Testis (tissue), 3 donors: Measurements from ENCODE around the gene TBXA2R. TPM values are rescaled to one million over a fixed set of nuclear protein-coding genes. Genes with fewer than 3 reads are reported as not detected.
A peak's percentile ranks its signal among the peaks of the same experiment; 100 is the strongest.

Experiments used
- DNase-seq: peaks from one replicate; pipeline ENCODE4 v3.0.0-alpha.2; 2019
- H3K27ac ChIP-seq, 2 donors: fragments of 200-600 bp; sonication (generic); one replicate each; pipeline ENCODE4 v1.5.1; 2019
- H3K27me3 ChIP-seq: fragments of 200-600 bp; sonication (generic); one replicate; pipeline ENCODE4 v1.5.1; 2019
- H3K36me3 ChIP-seq: fragments of 200-600 bp; sonication (generic); one replicate; pipeline ENCODE4 v1.5.1; 2017; ENCODE audit warnings: low read depth; ENCODE audit errors: missing control alignments
- H3K4me1 ChIP-seq: fragments of 200-600 bp; sonication (generic); one replicate; pipeline ENCODE4 v1.5.1; 2019
- H3K4me3 ChIP-seq, 2 donors: fragments of 200-600 bp; sonication (generic); one replicate each; pipeline ENCODE4 v1.5.1; 2017 to 2019
- H3K9me3 ChIP-seq: fragments of 200-600 bp; sonication (generic); one replicate; pipeline ENCODE4 v1.5.1; 2017
- CTCF ChIP-seq, 3 experiments: fragments of 450-650 bp in 2 of 3; fragments of 200-600 bp in 1 of 3; sonication (generic) in 1 of 3; IDR thresholded peaks; one replicate each; pipeline ENCODE4 v1.5.1; 2016 to 2019; ENCODE audit warnings: antibody characterized with exemption in 3 of 3, mild to moderate bottlenecking in 2 of 3, moderate library complexity in 1 of 3
- POLR2A ChIP-seq: fragments of 450-650 bp; IDR thresholded peaks from one replicate; pipeline ENCODE4 v1.6.1; 2017; ENCODE audit warnings: antibody characterized with exemption, mild to moderate bottlenecking, moderate library complexity
- WGBS, 2 donors: methylation state at CpG; one replicate each; pipeline ENCODE4 v1.1.5; 2018; 5-methylcytosine and 5-hydroxymethylcytosine counted together
- intact Hi-C: fragments of 100-400 bp; cut with DNase I; formaldehyde crosslinking; loops from one replicate; pipeline ENCODE4 v1.15.1; 2023; ENCODE audit warnings: low total_unique reads
- polyA plus RNA-seq: library from polyadenylated mRNA; stranded (reverse); fragments of 350-450 nt; fragmentation: Illumina TruSeq; extraction: RNeasy Lipid Tissue Mini Kit (QIAGEN cat#74804); gene quantifications from one replicate; pipeline ENCODE4 v1.2.3, GENCODE V29; 2014; ENCODE audit warnings: low read depth, low replicate concordance; ENCODE audit not compliant: insufficient read depth
- total RNA-seq, 2 donors: library from RNA; depleted of rRNA; stranded (reverse); fragments of >200 nt; gene quantifications; one replicate each; pipeline ENCODE4 v1.2.3, GENCODE V29; 2016

Gene TBXA2R
- total and polyA plus RNA-seq, 3 donors from 2014 or later = 1.3 to 3.2 (median 1.8) TPM

- no peaks in the 10 kb centered on the region for H3K27me3 ChIP-seq
- intact Hi-C loops = no loop called here
- H3K36me3 ChIP-seq = no peaks in the 10 kb centered on the region
- no peak for DNase-seq
- H3K4me3 ChIP-seq = peak overlapping the region in 1 of 2 donors; percentile 56
- peaks cover 34% of the 10 kb centered on the region for H3K4me1 ChIP-seq
- TF ChIP-seq CTCF (IDR thresholded peaks at IDR 0.05) (no peak), POLR2A (no peak)
- no peaks in the 10 kb centered on the region for H3K9me3 ChIP-seq
- H3K27ac ChIP-seq = no peak overlapping the region
- 63 to 67% methylated on average over 5 of the region's 5 CpGs for WGBS, 2 donors
Observed at GRCh38 chr19:3605770-3606169, 905 bp downstream of the TBXA2R start.

GRCh38 chr19:3605361-3605760 lies 1.3 kb downstream of the TBXA2R start:
- 86 to 87% methylated on average over 3 of the region's 3 CpGs for WGBS, 2 donors
- Histone ChIP-seq H3K9me3 (no peaks in the 10 kb centered on the region), H3K36me3 (no peaks in the 10 kb centered on the region), H3K27me3 (no peaks in the 10 kb centered on the region), H3K4me1 (peaks cover 34% of the 10 kb centered on the region), H3K27ac (no peak overlapping the region), H3K4me3 (no peak overlapping the region)
- TF ChIP-seq CTCF (IDR thresholded peaks at IDR 0.05) = no peak
- no peak for TF ChIP-seq POLR2A
- DNase-seq = no peak
- intact Hi-C loops = no loop called here

- 50 to 72% methylated on average over 1 to 11 of the region's 11 CpGs for WGBS, 2 donors
- intact Hi-C loops = no loop called here
- H3K27me3 ChIP-seq = no peaks in the 10 kb centered on the region
- no peaks in the 10 kb centered on the region for H3K9me3 ChIP-seq
- H3K4me3 ChIP-seq = no peak overlapping the region
- no peak for TF ChIP-seq CTCF (IDR thresholded peaks at IDR 0.05)
- no peaks in the 10 kb centered on the region for H3K36me3 ChIP-seq
- peaks cover 30% of the 10 kb centered on the region for H3K4me1 ChIP-seq
- no peak overlapping the region for H3K27ac ChIP-seq
- DNase-seq = no peak
Observed at GRCh38 chr19:3604987-3605343, 1.7 kb downstream of the TBXA2R start.

- WGBS, 2 donors = 87 to 89% methylated on average over 23 to 27 of the region's 27 CpGs
Observed at GRCh38 chr19:3604227-3604986, 2.3 kb downstream of the TBXA2R start.

More at GRCh38 chr19:3604227-3604986, 2.3 kb downstream of the TBXA2R start:
- Histone ChIP-seq H3K9me3 (no peaks in the 10 kb centered on the region), H3K36me3 (no peaks in the 10 kb centered on the region), H3K4me3 (no peak overlapping the region), H3K27me3 (no peaks in the 10 kb centered on the region), H3K27ac (no peak overlapping the region), H3K4me1 (peaks cover 29% of the 10 kb centered on the region)
- DNase-seq = no peak
- TF ChIP-seq CTCF (IDR thresholded peaks at IDR 0.05) (no peak), POLR2A (no peak)
- intact Hi-C loops = no loop called here
